OCI-LY7 (cell line): ENCODE results near the gene SH2D3C.

ENCODE experiments used
- EZH2phosphoT487 ChIP-seq: fragments of 200-600 bp; sonication (generic); IDR thresholded peaks from 2 replicates; pipeline ENCODE4 v1.6.1; 2018; ENCODE audit warnings: low read depth, borderline replicate concordance, mild to moderate bottlenecking, mixed run types, antibody characterized with exemption, low read length, moderate library complexity, mixed read lengths
- TF ChIP-seq, protein P1 (sequence below): fragments of 200-600 bp; sonication (generic); conservative IDR thresholded peaks from 2 replicates; pipeline ENCODE4 v1.5.1; 2014; ENCODE audit warnings: mild to moderate bottlenecking, antibody characterized with exemption, low read length, moderate library complexity, mixed read lengths

DNA sequence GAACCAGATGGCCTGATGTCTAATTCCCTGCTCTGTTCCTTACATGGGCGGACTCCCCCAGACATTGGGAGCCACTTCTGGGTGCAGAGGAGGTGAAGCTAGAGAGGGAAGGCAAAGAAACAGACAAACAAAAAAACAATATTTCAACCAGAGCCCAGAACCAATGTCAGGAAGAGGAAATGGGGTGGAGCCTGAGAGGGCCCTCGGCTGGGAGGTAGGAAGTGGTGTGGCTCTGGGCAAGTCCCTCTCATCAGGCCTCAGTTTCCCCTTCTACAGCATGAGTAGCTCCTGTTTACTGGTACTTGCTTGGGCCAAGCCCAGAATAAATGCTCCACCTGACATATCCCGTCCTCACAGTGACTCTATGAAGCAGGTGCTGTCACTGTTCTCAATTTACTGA, 11.1 kb downstream of the SH2D3C start:
- no peak for TF ChIP-seq EZH2phosphoT487
- TF ChIP-seq, protein P1, sequence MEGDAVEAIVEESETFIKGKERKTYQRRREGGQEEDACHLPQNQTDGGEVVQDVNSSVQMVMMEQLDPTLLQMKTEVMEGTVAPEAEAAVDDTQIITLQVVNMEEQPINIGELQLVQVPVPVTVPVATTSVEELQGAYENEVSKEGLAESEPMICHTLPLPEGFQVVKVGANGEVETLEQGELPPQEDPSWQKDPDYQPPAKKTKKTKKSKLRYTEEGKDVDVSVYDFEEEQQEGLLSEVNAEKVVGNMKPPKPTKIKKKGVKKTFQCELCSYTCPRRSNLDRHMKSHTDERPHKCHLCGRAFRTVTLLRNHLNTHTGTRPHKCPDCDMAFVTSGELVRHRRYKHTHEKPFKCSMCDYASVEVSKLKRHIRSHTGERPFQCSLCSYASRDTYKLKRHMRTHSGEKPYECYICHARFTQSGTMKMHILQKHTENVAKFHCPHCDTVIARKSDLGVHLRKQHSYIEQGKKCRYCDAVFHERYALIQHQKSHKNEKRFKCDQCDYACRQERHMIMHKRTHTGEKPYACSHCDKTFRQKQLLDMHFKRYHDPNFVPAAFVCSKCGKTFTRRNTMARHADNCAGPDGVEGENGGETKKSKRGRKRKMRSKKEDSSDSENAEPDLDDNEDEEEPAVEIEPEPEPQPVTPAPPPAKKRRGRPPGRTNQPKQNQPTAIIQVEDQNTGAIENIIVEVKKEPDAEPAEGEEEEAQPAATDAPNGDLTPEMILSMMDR, result no peak
